Measurements from ENCODE around the gene VPS41.

Gene VPS41

GRCh38 chr7:38748056-38748610 lies 160.9 kb downstream of the VPS41 start:
- no peak for TF ChIP-seq CTCF (IDR thresholded peaks at IDR 0.05; ENCODE audit: borderline replicate concordance, control extremely low read depth, extremely low read depth, insufficient read depth, missing control alignments)
- in situ Hi-C loops (cut with MboI; ENCODE audit: low sequenced_read_pairs, unreplicated experiment): no loop called here
- no peak for DNase-seq (ENCODE audit: low spot score)

- no peak for TF ChIP-seq CTCF (IDR thresholded peaks at IDR 0.05; ENCODE audit: borderline replicate concordance, control extremely low read depth, extremely low read depth, insufficient read depth, missing control alignments)
- DNase-seq (ENCODE audit: low spot score): no peak
- in situ Hi-C loops (cut with MboI; ENCODE audit: low sequenced_read_pairs, unreplicated experiment): no loop called here
Measured at GRCh38 chr7:38746438-38746837, 162.6 kb downstream of the VPS41 start.

GRCh38 chr7:38744746-38745145 lies 164.2 kb downstream of the VPS41 start:
- no peak for DNase-seq (ENCODE audit: low spot score)
- TF ChIP-seq CTCF (IDR thresholded peaks at IDR 0.05; ENCODE audit: borderline replicate concordance, control extremely low read depth, extremely low read depth, insufficient read depth, missing control alignments): no peak
- in situ Hi-C loops (cut with MboI; ENCODE audit: low sequenced_read_pairs, unreplicated experiment): no loop called here

- TF ChIP-seq CTCF (IDR thresholded peaks at IDR 0.05; ENCODE audit: borderline replicate concordance, control extremely low read depth, extremely low read depth, insufficient read depth, missing control alignments): no peak
- in situ Hi-C loops (cut with MboI; ENCODE audit: low sequenced_read_pairs, unreplicated experiment): no loop called here
Measured at GRCh38 chr7:38743899-38744298, 165.1 kb downstream of the VPS41 start.

GRCh38 chr7:38740041-38740440 lies 168.9 kb downstream of the VPS41 start:
- DNase-seq (ENCODE audit: low spot score): no peak
- TF ChIP-seq CTCF (IDR thresholded peaks at IDR 0.05; ENCODE audit: borderline replicate concordance, control extremely low read depth, extremely low read depth, insufficient read depth, missing control alignments): no peak
- in situ Hi-C loops (cut with MboI; ENCODE audit: low sequenced_read_pairs, unreplicated experiment): no loop called here

More at GRCh38 chr7:38743899-38744298, 165.1 kb downstream of the VPS41 start:
- no peak for DNase-seq (ENCODE audit: low spot score)

- TF ChIP-seq CTCF (IDR thresholded peaks at IDR 0.05; ENCODE audit: borderline replicate concordance, control extremely low read depth, extremely low read depth, insufficient read depth, missing control alignments): no peak
- in situ Hi-C loops (cut with MboI; ENCODE audit: low sequenced_read_pairs, unreplicated experiment): no loop called here
- no peak for DNase-seq (ENCODE audit: low spot score)
Measured at GRCh38 chr7:38736138-38736537, 172.9 kb downstream of the VPS41 start.

All from GM13976 (cell line).